ENCODE results near the gene ERN2.

DNA sequence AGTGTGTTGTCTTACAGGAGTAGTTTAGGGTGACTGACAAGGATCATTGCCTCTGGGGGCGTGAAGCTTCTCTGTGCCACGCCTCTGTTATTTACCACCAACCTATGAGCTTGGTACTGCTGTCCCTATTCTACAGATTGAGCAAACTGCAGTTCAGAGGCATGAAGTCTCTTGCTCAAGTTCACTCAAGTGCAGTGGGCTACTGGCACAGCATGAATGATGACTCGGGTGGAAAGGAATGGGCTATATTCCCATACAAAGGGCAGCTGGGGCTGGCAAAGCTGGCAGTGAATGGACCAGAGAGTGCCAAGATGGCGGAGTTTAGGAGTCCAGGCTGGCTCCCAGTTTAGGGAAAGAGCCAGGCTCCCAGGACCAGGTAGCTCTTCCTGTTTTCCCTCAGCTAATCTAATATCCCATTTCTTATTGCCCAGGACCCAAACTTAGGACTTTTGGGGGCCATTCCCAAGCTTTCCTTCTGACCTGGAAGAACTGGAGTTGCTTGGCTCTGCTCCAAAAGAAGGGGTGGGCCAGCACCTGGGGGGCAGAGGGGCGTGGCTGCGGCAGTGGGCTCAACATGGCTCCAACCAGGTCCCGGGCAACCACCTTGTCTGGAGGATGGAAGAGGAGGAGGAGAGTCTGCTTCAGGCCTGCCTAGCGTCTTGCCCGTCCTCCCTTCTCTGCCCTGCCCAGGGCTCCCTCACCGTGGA, 21.4 kb downstream of the ERN2 start:
- TF ChIP-seq, protein P1, sequence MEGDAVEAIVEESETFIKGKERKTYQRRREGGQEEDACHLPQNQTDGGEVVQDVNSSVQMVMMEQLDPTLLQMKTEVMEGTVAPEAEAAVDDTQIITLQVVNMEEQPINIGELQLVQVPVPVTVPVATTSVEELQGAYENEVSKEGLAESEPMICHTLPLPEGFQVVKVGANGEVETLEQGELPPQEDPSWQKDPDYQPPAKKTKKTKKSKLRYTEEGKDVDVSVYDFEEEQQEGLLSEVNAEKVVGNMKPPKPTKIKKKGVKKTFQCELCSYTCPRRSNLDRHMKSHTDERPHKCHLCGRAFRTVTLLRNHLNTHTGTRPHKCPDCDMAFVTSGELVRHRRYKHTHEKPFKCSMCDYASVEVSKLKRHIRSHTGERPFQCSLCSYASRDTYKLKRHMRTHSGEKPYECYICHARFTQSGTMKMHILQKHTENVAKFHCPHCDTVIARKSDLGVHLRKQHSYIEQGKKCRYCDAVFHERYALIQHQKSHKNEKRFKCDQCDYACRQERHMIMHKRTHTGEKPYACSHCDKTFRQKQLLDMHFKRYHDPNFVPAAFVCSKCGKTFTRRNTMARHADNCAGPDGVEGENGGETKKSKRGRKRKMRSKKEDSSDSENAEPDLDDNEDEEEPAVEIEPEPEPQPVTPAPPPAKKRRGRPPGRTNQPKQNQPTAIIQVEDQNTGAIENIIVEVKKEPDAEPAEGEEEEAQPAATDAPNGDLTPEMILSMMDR (IDR thresholded peaks at IDR 0.05): no peak
- no peak for TF ChIP-seq POLR2A (IDR thresholded peaks at IDR 0.05)
